HG03565 (cell line): ENCODE data around the gene CDCP2.
"Not testable (repeated sequence)": the region's sequence is repeated elsewhere in the genome, so short reads cannot be mapped to it uniquely, and the experiment has no call there.

ENCODE experiments used
- ATAC-seq: cut with Tn5 transposase; IDR thresholded peaks from one replicate; pipeline ENCODE4 v1.9.1; 2021; ENCODE audit warnings: mild to moderate bottlenecking, moderate library complexity; ENCODE audit not compliant: unreplicated experiment

CDCP2 gene

GRCh38 chr1:54168206-54168965 lies 15.6 kb upstream of the CDCP2 start:
- ATAC-seq: no peak

- ATAC-seq: no peak
These were observed 14.8 kb upstream of the CDCP2 start for GRCh38 chr1:54167422-54168139.

GRCh38 chr1:54166357-54166756 lies 13.6 kb upstream of the CDCP2 start:
- not testable (repeated sequence) for ATAC-seq

- no peak for ATAC-seq
These were observed 12.3 kb upstream of the CDCP2 start for GRCh38 chr1:54165146-54165545.

- ATAC-seq: no peak
These were observed 10.8 kb upstream of the CDCP2 start for GRCh38 chr1:54163573-54163972.

GRCh38 chr1:54163051-54163450 lies 10.3 kb upstream of the CDCP2 start:
- ATAC-seq: no peak

GRCh38 chr1:54161495-54162168 lies 8.8 kb upstream of the CDCP2 start:
- ATAC-seq: no peak

GRCh38 chr1:54160351-54160750 lies 7.6 kb upstream of the CDCP2 start:
- ATAC-seq: no peak

- ATAC-seq: no peak
These were observed 7.0 kb upstream of the CDCP2 start for GRCh38 chr1:54159733-54160316.

GRCh38 chr1:54158071-54158470 lies 5.3 kb upstream of the CDCP2 start:
- ATAC-seq: no peak

GRCh38 chr1:54157401-54157800 lies 4.6 kb upstream of the CDCP2 start:
- ATAC-seq: no peak

- no peak for ATAC-seq
These were observed 4.2 kb upstream of the CDCP2 start for GRCh38 chr1:54156986-54157385.

GRCh38 chr1:54156201-54156600 lies 3.4 kb upstream of the CDCP2 start:
- no peak for ATAC-seq

GRCh38 chr1:54153535-54154439 lies 987 bp upstream of the CDCP2 start:
- no peak for ATAC-seq

- no peak for ATAC-seq
These were observed 1.8 kb downstream of the CDCP2 start for GRCh38 chr1:54151013-54151412.

GRCh38 chr1:54149734-54150133 lies 3.1 kb downstream of the CDCP2 start:
- ATAC-seq: no peak

GRCh38 chr1:54144366-54144765 lies 8.4 kb downstream of the CDCP2 start:
- no peak for ATAC-seq

- ATAC-seq: no peak
These were observed 10.5 kb downstream of the CDCP2 start for GRCh38 chr1:54142146-54142900.

- ATAC-seq: no peak
These were observed 13.1 kb downstream of the CDCP2 start for GRCh38 chr1:54139711-54140110.

GRCh38 chr1:54138994-54139393 lies 13.8 kb downstream of the CDCP2 start:
- ATAC-seq: no peak
